GM21528 (cell line): ENCODE data around the gene ARL3.
"Not testable (repeated sequence)": the region's sequence is repeated elsewhere in the genome, so short reads cannot be mapped to it uniquely, and the experiment has no call there.

Experiments used
- ATAC-seq: cut with Tn5 transposase; IDR thresholded peaks from one replicate; pipeline ENCODE4 v1.9.1; 2021; ENCODE audit warnings: mild to moderate bottlenecking, moderate library complexity; ENCODE audit not compliant: unreplicated experiment, low FRiP score

ARL3 gene, protein sequence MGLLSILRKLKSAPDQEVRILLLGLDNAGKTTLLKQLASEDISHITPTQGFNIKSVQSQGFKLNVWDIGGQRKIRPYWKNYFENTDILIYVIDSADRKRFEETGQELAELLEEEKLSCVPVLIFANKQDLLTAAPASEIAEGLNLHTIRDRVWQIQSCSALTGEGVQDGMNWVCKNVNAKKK

DNA sequence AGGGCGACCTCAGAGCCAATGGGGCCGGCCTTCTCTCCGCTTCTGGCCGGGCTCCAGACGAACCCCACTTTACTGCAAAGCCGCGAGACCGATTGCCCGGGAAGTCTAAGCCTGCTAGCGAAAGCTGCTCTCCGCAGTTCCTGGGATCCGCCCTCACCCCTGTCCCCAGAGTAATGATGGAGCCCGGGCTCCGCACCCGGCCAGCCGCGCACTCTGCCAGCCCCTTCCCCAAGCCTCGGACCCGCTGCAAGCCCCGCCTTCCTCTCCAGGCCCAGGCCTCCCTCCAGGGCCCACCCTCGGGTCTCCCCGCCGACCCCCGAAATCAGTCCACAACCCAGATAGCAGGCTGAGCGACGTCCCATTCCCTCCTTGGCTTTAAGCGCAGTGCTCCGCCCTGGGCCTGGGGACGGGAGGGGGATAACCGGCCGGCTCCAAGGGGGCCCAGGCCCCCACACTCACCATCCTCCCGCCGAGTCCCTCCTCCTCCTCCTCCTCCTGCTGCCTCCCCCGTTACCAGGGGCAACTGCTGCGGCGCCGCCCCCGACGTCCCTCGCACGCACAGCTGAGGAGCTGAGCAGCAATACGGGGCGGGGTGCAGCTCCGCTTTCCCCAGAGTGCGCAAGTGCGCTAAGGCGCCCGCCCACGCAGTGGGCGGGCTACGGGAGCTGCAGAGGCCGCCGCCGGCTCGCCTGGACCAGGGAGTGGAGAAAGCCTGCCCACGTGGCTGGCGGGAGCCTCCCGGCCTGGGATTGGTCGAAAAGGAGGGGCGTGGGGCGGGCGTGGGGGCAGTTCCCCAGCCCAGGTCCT, at the start of gene ARL3:
TSS of gene ARL3 (minus strand) at position 584 of the 807 bp plus-strand sequence. CDS start at position 462, 122 bp downstream.
- ATAC-seq, result peak; percentile 75

DNA sequence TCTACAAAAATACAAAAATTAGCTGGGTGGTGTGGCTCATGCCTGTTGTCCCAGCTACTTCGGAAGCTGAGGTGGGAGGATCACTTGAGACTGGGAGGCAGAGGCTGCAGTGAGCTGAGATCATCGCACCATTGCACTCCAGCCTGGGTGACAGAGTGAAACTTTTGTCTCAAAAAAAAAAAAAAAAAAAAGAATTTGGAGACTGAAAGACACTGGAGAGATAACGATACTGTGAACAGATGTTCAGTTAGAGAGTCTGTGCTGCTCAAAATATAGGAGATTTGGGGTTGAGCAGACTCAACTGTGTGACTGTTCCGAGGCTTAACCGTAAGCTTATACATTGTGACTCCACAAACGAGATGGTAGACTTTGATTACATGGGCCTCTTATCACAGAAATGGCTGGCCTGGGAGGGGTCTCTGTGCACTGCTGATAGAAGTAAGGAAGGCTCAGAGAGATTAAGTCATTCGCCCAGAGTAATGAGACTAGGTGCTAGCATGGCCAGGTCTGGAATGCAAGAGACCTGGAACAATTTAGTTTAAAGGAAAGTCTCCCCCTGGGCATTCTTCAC, 48.9 kb upstream of the ARL3 start:
- ATAC-seq, result no peak

DNA sequence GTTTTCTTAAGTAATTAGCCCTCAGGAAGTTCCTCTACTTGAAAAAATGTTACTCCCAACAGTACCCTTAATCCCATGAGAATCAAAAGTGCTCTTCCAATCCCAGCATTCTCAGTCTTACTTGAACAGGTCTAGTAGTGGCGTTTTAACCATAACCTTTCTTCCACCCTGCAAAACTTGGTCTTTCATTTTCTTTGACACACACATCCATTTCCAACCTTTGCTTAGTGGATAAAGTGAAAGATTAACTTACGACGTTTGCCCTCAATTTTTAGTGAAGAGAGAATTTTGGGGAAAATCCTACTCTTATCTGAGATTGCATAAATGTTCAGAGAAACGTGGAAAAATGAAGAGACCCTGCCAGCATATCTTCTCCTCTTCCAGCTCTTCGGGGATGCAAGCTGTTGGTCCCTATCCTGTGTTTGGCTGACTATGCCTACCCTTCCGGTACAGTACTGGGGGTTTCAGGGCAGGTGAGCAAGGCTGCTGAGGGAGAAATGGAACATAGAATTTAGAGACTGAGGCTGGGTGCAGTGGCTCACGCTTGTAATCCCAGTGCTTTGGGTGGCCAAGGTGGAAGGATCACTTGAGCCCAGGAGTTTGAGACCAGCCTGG, 48.3 kb upstream of the ARL3 start:
- no peak for ATAC-seq

DNA sequence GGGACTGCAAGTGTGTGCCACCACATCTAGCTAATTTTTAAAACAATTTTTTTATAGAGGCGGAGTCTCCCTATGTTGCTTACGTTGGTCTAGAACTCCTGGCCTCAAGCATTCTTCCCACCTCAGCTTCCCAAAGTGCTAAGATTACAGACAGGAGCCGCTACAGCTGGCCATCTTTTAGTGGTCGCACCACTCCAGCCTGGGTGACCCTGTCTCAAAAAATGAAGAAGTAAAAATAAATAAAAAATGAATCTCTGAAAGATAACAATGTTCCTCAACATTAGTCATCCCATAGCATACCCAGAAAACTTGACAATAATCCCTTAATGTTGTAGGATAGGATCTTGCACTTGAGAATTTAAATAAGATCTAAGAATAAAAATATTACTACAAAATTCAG, 47.8 kb upstream of the ARL3 start:
- no peak for ATAC-seq

DNA sequence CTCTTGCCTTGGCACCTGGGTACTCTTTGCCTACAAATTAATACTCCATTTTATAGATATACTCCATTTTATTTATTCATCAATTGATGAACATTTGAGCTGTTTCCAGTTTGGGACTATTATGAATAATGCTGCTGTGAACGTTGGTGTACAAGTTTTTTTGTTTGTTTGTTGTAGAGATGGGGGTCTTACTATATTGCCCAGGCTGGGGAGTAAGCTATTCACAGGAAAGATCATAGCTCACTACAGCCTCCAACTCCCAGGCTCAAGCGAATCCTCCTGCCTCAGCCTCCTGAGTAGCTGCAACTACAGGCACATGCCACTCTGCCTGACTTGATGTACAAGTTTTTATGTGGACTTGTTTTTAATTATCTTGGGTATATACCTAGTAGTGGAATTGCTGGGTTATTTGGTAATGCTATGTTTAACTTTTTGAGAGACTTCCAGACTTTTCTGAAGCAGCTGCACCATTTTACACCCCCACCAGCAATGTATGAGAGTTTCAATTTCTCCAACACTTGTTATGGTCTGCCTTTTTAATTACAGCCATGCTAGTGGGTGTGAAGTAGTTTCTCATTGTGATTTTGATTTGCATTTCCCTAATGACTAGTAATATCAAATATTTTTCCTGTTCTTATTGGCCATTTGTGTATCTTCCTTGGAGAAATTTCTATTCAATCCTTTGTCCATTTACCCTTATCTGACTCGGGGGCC, 45.5 kb upstream of the ARL3 start:
- ATAC-seq, result no peak

DNA sequence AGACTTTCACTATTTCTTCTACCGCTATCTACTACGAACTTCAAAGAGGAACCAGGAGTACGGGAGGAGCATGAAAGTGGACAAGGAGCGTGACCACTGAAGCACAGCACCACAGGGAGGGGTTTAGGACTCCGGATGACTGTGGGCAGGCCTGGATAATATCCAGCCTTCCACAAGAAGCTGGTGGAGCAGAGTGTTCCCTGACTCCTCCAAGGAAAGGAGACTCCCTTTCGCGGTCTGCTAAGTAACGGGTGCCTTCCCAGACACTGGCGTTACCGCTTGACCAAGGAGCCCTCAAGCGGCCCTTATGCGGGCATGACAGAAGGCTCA, 44.7 kb upstream of the ARL3 start:
- not testable (repeated sequence) for ATAC-seq

DNA sequence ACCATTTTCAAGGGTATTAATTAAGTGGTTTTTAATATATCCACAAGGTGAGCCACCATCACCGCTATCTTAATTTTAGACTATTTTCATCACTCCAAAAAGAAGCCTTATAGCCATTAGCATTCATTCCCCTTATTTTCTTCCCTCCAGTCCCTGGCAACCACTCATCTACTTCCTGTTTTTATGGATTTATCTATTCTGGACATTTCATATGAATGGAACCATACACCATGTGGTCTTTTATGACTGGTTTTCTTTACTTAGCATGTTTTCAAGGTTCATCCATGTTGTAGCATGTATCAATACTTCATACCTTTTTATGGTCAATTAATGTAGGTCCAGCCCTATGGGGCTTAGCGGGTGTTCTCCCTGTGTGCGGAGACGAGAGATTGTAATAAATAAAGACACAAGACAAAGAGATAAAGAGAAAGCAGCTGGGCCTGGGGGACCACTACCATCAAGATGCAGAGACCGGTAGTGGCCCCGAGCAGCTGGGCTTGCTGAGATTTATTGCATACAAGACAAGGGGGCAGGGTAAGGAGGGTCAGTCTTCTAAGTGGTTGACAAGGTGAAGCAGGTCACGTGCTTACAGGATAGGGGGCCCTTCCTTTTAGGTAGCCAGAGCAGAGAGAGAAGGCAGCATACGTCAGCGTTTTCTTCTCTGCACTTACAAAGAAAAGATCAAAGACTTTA, 44.2 kb upstream of the ARL3 start:
- ATAC-seq, result no peak

DNA sequence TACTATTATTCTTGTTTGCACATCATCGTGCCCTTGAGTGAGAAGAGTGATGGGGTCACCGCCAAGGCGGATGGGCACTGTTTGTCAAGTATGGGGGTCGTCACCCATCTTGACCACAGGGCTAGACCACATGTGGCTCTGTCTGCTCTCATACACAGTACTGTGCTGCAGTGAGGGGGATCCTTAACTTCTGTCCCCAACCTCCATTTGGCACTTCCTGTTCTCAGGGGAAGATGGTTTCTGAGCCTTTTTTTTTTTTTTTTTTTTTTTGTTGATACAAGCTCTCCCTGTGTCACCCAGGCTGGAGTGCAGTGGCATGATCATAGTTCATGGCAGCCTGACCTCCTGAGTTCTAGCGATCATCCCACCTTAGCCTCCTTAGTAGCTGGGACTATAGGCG, 43.1 kb upstream of the ARL3 start:
- ATAC-seq, result no peak

DNA sequence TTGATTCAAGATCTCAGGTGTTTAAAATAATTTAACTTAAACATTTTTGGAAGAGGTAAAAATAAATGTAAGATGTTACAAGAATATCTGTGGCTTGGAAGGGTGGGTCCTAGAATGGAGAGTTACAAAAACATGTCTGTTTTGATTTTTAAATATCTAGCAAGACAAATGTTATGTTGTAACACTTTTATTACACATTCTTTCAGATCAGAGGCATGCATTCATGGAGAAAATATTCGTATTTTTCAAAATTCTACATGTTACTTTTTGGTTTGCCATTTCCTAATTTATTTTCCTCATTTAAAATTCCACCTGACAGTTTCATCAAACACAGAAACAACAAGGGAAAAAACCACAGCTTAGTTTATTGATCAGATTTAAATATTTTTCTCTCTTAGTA, 39.5 kb upstream of the ARL3 start:
- ATAC-seq, result no peak

DNA sequence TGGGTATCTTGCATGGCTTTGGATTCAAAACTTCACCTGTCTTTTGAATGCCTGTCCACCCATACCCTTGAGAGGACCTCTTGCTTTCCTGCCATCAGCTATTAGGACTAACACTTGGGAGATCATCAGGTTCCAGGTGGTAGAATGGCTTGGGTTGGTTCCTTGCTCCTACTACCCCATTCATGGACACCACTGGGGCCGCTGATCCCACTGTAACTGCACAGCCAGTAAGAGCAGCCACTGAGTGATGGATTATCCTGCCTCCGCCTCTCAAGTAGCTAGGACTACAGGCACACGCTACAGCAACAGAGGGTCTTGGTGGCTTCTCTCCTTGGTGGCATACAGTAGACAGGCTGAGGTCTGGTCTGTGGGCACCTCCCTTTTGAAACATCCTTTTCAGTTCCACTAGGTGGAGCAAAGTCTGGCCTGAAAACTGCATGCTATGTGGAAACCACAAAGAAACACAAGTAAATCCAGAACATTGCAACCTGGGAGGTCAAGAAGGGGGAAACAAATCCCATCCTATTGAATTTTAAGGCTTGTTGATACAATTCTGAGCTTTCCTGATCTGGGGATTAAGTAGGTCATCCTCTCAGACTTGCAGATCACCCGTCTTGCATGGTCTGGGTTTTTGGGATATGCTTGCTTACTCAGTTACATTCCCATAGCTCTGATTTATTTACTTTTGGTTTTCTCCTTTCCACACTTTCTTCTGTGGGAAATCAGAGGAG, 38.9 kb upstream of the ARL3 start:
- no peak for ATAC-seq

DNA sequence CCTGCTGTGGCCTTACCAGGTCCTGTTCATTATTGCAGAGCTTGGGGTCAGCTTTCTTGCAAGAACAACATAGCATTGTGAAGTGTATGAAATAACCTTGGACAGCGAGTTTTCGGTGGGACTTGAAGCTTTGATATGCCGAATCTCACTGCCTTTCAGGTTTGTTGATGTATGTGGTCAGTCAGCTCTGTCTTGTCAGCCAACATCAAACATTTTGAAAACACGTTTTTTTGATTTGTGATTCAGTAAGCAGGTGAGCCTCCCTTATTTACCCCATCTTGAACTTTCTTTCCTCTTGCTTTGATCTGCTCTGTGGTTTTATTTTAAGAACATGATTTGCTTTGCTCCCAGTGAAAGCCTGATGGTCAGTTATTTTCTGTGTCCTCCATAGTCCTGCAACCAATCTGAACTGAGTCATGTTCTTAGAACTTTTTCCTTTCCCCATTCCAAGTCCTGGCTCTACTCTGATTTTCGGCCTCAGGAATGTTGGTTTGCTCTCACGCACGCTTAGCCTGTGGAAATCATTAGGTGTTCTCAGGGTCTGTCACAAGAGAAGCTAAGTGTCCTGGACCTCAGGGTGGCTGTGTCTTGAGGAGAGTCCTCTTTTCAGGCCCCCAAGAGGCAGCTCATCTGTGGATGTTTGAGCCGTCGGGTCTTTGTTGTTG, 38.2 kb upstream of the ARL3 start:
- ATAC-seq, result no peak

DNA sequence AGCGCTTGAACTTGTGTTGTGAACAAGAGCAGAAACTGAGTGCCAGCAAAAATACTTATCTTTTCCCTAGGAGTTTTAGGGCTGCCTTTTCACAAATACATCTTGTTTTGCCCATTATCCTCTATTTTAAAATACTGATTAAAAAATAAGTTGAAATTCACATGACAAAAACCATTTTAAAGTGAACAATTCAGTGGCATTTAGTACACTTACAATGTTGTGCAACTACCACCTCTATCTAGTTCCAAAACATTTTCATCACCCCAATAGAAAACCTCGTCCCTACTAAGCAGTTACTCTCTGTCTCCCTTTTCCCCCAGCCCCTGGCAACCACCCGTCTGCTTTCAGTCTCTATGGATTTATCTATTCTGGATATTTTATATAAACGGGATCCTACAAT, 31.0 kb upstream of the ARL3 start:
- ATAC-seq, result no peak

DNA sequence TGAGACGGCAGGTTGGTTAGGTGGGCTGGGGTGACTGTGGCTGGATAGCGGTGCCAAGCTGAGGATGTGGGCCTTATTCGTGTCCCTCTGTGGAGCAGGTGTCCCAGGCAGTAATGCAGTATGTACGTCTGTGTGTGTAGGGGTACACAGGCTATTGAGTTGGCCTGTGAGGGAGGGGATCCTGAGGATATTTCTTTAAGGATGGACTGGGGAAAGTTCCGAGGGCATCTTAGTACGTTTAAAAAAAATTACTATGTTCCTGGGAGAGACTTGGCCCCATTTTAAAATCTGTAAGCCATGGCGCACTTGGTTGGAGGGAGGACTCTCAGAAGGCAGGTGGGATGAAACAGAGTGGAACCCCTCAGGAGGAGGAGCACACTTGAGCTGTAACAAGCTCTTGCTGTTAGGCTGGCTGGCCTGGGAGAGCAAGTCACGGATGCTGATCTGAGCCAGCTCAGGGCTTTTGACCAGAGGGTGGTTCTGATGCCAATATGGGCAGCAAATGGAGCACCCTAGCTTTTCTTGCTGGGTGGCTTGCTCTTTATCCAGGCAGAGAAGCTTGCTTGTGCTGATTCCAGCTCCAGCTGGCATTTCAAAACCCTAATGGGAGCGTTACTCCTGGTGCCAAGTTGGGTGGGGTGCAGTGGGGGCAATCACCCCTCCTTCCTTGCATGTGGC, 30.3 kb upstream of the ARL3 start:
- ATAC-seq, result peak; percentile 0

DNA sequence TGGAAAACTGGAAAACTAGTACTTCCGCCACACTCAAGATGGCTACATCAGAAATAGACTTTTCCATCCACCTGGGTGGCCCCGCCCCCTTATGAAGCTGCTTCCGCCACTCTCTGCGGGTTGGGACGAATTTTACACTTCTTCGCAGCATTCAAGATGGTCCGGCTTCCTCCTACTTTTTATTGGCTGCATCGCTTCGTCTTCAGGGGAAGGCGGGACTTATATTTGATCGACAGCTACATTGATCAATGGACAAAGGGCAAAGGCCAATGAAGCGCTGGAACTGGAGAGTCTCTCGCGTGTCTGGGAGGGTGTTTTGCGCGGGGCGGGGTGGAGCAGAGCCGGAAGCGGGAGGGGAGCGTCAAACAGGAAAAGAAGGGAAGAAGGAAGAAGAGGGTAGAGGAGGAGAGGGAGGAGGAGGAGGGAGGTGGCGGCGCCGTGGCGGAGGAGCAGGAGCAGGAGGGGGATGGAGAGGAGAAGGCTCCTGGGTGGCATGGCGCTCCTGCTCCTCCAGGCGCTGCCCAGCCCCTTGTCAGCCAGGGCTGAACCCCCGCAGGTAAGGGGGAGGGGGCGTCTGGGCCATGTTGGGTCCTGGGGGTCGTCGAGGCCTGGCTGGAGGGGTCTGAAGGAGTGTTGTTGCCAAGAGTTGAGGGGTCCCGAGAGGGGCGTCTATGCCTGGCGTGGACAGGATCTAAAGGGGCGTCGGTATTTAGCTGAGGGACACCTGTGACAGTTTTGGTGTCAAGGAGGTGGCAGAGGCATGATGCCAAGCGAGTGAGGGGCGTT, 29.6 kb upstream of the ARL3 start, which contains the start of gene WBP1L:
TSS of gene WBP1L (plus strand) at position 361 of the 786 bp plus-strand sequence. CDS start at position 467, 106 bp downstream.
- peak; percentile 97 for ATAC-seq

DNA sequence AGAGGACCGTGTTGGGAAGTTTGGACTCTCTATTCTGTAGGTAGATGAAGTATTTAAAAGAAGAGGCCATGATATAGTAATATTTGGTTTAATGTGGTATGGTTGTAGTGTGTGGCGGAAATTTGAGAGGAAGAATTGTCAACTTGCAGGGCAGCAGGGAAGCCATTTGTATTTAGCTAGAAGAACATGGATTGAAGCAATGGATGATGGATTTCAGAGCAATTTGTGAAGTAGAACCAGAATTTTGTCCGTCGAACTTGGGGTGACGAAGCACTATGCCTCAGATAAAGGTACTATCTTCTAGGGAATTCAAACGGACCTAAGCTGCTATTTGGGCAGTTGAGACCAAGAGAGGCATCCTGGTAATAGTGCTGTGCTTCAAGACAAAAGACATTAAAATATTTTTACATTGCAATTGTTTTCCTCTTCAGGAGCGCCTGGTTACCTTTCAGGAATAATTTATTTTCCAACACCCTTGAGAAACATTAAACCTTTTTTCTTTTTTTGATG, 28.9 kb upstream of the ARL3 start:
- peak; percentile 2 for ATAC-seq

DNA sequence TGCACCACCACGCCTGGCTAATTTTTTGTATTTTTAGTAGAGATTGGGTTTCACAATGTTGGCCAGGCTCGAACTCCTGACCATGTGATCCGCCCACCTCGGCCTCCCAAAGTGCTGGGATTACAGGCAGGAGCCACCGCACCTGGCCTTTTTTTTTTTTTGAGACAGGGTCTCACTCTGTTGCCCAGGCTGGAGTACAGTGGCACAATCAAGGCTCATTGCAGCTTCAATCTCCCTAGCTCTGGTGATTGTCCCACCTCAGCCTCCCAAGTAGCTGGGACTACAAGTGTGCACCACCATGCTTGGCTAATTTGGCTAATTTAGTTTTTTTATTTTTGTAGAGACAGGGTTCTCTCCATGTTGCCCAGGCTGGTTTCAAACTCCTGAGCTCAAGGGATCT, 28.1 kb upstream of the ARL3 start:
- not testable (repeated sequence) for ATAC-seq

DNA sequence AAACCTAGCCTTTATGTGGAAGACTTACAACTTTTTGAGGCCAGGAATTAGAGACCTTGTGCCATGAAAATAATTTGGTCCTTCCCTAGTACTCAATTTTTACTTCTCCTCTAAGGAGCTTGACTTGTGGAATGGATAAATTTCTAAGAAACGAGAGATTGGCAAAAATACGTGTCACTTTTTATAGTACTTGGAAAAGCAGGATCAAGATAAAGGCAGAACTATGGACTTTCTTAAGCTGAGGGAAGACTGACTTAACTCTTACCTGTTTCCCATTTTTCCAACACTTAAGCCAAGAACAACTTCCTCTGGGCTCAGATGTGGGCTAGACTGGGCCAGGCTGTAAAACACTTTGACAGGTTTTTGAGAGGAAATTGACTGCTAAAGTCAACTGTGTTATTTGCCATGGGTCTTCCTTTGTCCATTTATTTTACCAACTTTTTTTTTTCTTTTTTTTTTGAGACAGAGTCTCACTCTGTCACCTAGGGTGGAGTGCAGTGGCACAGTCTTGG, 27.6 kb upstream of the ARL3 start:
- ATAC-seq, result no peak
